Tibial nerve (tissue), 4 donors: ENCODE measurements around the gene DPH2. TPM values are rescaled to one million over a fixed set of nuclear protein-coding genes. Genes with fewer than 3 reads are reported as not detected.

Experiments used
- DNase-seq, 2 donors: peaks; one replicate each; pipeline ENCODE4 v3.0.0-alpha.2; 2019; ENCODE audit warnings: low spot score in 2 of 2
- H3K27ac ChIP-seq, 4 donors: fragments of 200-600 bp; sonication (generic) in 3 of 4; one replicate each; pipeline ENCODE4 v1.5.1; 2017 to 2019; ENCODE audit warnings: mild to moderate bottlenecking in 1 of 4
- H3K27me3 ChIP-seq, 2 donors: fragments of 200-600 bp; sonication (generic) in 1 of 2; one replicate each; pipeline versions ENCODE4 v1.5.1 to v1.6.0; 2017 to 2019
- H3K36me3 ChIP-seq, 3 donors: fragments of 200-600 bp; sonication (generic); one replicate each; pipeline ENCODE4 v1.5.1; 2018 to 2019
- H3K4me1 ChIP-seq, 4 donors: fragments of 200-600 bp; sonication (generic) in 3 of 4; one replicate each; pipeline ENCODE4 v1.5.1; 2017 to 2019
- H3K4me3 ChIP-seq, 4 donors: fragments of 200-600 bp; sonication (generic) in 3 of 4; one replicate each; pipeline ENCODE4 v1.5.1; 2017 to 2019; ENCODE audit warnings: mild to moderate bottlenecking in 1 of 4, moderate library complexity in 1 of 4
- H3K9me3 ChIP-seq, 4 donors: fragments of 200-600 bp; sonication (generic) in 3 of 4; one replicate each; pipeline ENCODE4 v1.5.1; 2017 to 2019
- EP300 ChIP-seq, 2 donors: sonication (generic); formaldehyde crosslinking; IDR thresholded peaks; one replicate each; pipeline ENCODE4 v1.6.1; 2017; ENCODE audit warnings: antibody characterized with exemption in 2 of 2, mild to moderate bottlenecking in 1 of 2
- POLR2A ChIP-seq, 2 donors: fragments of 450-650 bp; IDR thresholded peaks; one replicate each; pipeline ENCODE4 v1.6.1; 2017; ENCODE audit warnings: antibody characterized with exemption in 2 of 2, mild to moderate bottlenecking in 2 of 2, moderate library complexity in 2 of 2
- WGBS, 2 donors: methylation state at CpG; one replicate each; pipeline ENCODE4 v1.1.5; 2018; 5-methylcytosine and 5-hydroxymethylcytosine counted together
- total RNA-seq, 4 donors: library from RNA; depleted of rRNA; stranded (reverse); fragments of >200 nt; gene quantifications; one replicate each; pipeline ENCODE4 v1.1.0, GENCODE V29; 2016
- TF ChIP-seq, protein P1 (sequence below), 5 experiments: fragments of 200-600 bp in 3 of 5; fragments of 450-650 bp in 2 of 5; sonication (generic) in 3 of 5; IDR thresholded peaks; one replicate each; pipeline ENCODE4 v1.5.1; 2016 to 2019; ENCODE audit warnings: antibody characterized with exemption in 5 of 5, mild to moderate bottlenecking in 3 of 5, moderate library complexity in 2 of 5

Gene DPH2
- total RNA-seq, 4 donors from 2014 or later = 25.7 to 41.7 (median 31.9) TPM

DNA sequence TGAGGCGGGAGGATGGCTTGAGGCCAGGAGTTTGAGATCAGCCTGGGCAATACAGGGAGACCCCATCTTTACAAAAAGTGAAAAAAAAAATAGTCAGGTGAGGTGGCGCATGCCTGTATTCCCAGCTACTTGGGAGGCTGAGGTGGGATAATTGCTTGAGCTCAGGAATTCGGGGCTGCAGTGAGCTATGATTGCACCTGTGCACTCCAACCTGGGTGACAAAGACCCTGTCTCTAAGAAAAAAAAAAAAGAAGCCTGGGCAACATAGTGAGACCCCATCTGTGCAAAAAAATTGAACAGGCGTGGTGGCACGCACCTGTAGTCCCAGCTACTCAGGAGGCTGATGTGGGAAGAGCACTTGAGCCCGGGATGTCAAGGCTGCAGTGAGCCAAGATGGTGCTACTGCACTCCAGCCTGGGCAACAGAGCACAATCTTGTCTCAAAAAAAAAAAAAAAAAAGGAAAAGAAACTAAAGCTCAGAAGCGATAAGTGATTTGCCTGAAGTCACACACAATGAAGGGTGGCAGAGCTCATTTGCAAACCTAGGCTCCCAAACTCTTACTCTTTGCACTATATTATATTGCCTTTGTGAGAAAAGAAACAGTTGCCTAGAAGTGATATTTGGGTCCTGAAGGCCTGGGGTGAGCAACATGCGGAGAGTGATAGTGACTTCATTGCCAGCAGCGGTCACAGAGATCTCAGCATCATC is 23.6 kb downstream of the DPH2 start:
- no peak overlapping the region for H3K4me3 ChIP-seq
- no peaks in the 10 kb centered on the region for H3K27me3 ChIP-seq
- no peak for DNase-seq
- peaks cover 0 to 37% (median 17%) of the 10 kb centered on the region in 4 donors for H3K4me1 ChIP-seq
- H3K27ac ChIP-seq = no peak overlapping the region
- no peak for TF ChIP-seq POLR2A (IDR thresholded peaks at IDR 0.05)
- TF ChIP-seq EP300 (IDR thresholded peaks at IDR 0.05) = no peak
- TF ChIP-seq, protein P1, sequence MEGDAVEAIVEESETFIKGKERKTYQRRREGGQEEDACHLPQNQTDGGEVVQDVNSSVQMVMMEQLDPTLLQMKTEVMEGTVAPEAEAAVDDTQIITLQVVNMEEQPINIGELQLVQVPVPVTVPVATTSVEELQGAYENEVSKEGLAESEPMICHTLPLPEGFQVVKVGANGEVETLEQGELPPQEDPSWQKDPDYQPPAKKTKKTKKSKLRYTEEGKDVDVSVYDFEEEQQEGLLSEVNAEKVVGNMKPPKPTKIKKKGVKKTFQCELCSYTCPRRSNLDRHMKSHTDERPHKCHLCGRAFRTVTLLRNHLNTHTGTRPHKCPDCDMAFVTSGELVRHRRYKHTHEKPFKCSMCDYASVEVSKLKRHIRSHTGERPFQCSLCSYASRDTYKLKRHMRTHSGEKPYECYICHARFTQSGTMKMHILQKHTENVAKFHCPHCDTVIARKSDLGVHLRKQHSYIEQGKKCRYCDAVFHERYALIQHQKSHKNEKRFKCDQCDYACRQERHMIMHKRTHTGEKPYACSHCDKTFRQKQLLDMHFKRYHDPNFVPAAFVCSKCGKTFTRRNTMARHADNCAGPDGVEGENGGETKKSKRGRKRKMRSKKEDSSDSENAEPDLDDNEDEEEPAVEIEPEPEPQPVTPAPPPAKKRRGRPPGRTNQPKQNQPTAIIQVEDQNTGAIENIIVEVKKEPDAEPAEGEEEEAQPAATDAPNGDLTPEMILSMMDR (IDR thresholded peaks at IDR 0.05) = no peak
- WGBS, 2 donors = 91 to 94% methylated on average over 9 of the region's 9 CpGs
- no peaks in the 10 kb centered on the region for H3K9me3 ChIP-seq
- H3K36me3 ChIP-seq = no peaks in the 10 kb centered on the region

DNA sequence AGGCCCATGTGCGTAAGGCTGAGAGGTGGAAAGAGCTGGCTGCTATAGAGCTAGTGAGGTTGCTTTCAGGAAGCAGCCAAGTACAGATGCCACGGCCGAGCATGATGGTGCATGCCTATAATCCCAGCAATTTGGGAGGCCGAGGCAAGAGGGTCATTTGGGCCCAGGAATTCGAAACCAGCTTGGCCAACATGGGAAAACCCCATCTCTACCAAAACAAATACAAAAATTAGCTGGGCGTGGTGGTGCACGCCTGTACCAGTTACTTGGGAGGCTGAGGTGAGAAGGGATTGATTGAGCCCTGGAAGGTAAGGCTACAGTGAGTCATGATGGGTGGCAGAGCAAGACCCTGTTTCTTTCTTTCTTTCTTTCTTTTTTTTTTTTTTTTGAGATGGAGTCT is 24.3 kb downstream of the DPH2 start:
- H3K4me1 ChIP-seq = peaks cover 0 to 37% (median 17%) of the 10 kb centered on the region in 4 donors
- no peak overlapping the region for H3K27ac ChIP-seq
- H3K4me3 ChIP-seq = no peak overlapping the region
- DNase-seq = no peak
- no peaks in the 10 kb centered on the region for H3K9me3 ChIP-seq
- no peaks in the 10 kb centered on the region for H3K36me3 ChIP-seq
- TF ChIP-seq EP300 (IDR thresholded peaks at IDR 0.05) (no peak), POLR2A (IDR thresholded peaks at IDR 0.05) (no peak)
- TF ChIP-seq, protein P1 (IDR thresholded peaks at IDR 0.05) = no peak
- no peaks in the 10 kb centered on the region for H3K27me3 ChIP-seq
- 81 to 100% methylated on average over 7 of the region's 7 CpGs for WGBS, 2 donors

DNA sequence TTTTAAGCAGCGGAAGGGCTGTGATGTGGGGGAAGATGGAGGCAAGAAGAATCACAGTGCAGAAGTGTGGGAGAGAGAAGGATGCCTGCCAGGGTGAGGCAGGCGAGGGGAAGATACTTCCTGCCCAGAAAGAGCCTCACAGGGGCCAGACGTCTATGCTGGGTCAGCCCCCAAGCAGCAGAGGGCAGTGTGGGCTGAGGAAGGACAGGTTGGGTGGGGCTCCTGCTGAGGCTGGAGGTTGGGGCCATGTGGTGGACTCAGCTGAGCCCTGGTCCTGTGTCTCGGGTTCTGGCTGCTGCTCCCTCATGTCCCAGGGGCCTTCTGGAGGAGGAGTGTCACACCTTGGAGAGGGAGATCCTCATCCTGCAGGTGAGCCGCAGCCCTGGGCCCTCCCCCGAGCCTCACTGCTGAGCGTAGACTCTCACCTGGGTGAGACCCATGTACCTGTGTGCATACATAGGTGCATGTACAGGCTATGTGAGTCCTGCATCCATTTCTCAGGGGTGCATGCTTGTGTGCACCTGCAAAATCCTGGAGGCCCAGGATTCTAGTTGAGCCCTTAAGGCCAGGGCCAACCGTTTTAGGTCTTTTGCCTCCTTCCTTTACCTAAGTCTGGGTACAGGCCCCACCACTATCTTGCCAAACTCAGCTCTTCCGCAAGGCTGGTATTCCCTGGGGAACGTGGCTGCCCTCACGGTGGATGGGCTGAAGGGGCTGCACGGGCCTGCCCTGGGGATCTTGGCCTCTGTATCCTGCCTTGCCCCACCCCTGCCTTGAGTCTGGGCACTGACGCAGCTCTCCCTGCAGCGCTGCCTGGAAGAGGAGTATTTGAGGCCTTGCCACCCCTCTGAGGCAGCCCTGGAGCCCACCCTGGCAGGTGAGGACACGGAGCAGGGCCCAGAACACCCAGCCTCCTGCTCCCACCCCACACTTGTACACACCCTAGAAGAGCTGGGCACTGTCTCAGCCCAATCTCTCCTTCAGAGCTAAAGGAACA is 25.3 kb downstream of the DPH2 start:
- H3K36me3 ChIP-seq = peaks cover 0 to 2% (median 0%) of the 10 kb centered on the region in 3 donors
- H3K4me3 ChIP-seq = no peak overlapping the region
- no peaks in the 10 kb centered on the region for H3K27me3 ChIP-seq
- no peak for DNase-seq
- WGBS, 2 donors = 72 to 77% methylated on average over 13 to 14 of the region's 15 CpGs
- H3K9me3 ChIP-seq = no peaks in the 10 kb centered on the region
- peaks cover 0 to 37% (median 17%) of the 10 kb centered on the region in 4 donors for H3K4me1 ChIP-seq
- TF ChIP-seq, protein P1 (IDR thresholded peaks at IDR 0.05) = no peak
- no peak for TF ChIP-seq POLR2A (IDR thresholded peaks at IDR 0.05)
- TF ChIP-seq EP300 (IDR thresholded peaks at IDR 0.05) = no peak
- no peak overlapping the region for H3K27ac ChIP-seq

DNA sequence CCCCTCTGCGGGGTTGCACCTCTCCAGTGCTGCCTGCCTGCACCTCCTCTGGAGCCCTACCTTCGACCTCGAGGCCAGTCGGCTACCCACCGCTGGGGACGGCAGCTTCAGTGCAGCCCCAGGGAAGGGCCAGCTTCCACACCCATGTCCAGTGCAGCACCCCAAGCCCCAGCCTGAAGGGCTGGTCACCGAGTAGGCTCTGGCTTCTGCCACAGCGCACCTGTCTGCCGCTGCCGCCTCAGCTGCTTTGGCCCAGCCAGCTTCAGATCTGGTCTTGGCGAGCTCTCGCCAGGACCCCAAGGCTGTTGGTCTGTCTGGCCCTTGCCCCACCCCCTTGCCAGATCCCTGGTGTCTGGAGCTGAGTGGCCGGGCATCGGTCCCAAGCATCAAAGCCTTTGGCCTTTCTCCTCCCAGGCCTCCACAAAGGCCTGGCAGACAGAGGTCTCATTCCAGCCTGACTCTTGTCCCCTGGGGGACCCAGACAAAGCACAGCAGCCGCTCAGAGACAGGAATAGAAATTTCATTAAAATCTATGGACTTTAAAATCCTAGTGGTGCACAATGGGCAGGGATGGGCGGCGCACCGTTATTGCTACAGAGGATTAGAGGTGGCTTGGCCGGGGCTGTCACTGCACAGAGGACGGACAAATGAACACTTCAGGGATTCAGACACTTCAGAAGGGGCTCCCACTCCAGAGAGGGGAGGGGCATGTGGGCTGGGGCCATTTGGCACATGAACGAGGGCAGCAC is 26.3 kb downstream of the DPH2 start:
- Histone ChIP-seq H3K9me3 (no peaks in the 10 kb centered on the region), H3K27me3 (no peaks in the 10 kb centered on the region), H3K4me1 (peaks cover 0 to 31% (median 10%) of the 10 kb centered on the region in 4 donors), H3K27ac (peak overlapping the region in 1 of 4 donors; percentile 27), H3K36me3 (peaks cover 0 to 12% (median 0%) of the 10 kb centered on the region in 3 donors), H3K4me3 (no peak overlapping the region)
- WGBS, 2 donors = 53 to 62% methylated on average over 14 to 15 of the region's 21 CpGs
- no peak for DNase-seq
- TF ChIP-seq POLR2A (IDR thresholded peaks at IDR 0.05) (no peak), EP300 (IDR thresholded peaks at IDR 0.05) (no peak)
- TF ChIP-seq, protein P1 (IDR thresholded peaks at IDR 0.05) = no peak
